Adrenal gland (tissue), 5 donors: ENCODE results near the gene LRRC9.
"Not testable (repeated sequence)": the region's sequence is repeated elsewhere in the genome, so short reads cannot be mapped to it uniquely, and the experiment has no call there.

Source experiments
- POLR2A ChIP-seq, 2 donors: fragments of 450-650 bp; IDR thresholded peaks; one replicate each; pipeline ENCODE4 v1.6.1; 2017; ENCODE audit warnings: antibody characterized with exemption in 2 of 2, mild to moderate bottlenecking in 2 of 2, moderate library complexity in 1 of 2
- TF ChIP-seq, protein P1 (sequence below), 6 experiments: fragments of 450-650 bp in 4 of 6; fragments of 200-600 bp in 2 of 6; sonication (generic) in 1 of 6; IDR thresholded peaks; 1 replicate in 5 of 6; 2 replicates in 1 of 6; pipeline versions ENCODE4 v1.5.1 to v1.8.0; 2016 to 2021; ENCODE audit warnings: antibody characterized with exemption in 6 of 6, mild to moderate bottlenecking in 2 of 6, moderate library complexity in 1 of 6
- donor health status: DM: no; HTN: no; CAD: no.

DNA sequence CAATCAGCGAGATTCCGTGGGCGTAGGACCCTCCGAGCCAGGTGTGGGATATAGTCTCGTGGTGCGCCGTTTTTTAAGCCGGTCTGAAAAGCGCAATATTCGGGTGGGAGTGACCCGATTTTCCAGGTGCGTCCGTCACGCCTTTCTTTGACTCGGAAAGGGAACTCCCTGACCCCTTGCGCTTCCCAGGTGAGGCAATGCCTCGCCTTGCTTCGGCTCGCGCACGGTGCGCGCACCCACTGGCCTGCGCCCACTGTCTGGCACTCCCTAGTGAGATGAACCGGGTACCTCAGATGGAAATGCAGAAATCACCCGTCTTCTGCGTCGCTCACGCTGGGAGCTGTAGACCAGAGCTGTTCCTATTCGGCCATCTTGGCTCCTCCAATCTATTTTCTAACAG lies 32.2 kb downstream of the LRRC9 start:
- TF ChIP-seq, protein P1, sequence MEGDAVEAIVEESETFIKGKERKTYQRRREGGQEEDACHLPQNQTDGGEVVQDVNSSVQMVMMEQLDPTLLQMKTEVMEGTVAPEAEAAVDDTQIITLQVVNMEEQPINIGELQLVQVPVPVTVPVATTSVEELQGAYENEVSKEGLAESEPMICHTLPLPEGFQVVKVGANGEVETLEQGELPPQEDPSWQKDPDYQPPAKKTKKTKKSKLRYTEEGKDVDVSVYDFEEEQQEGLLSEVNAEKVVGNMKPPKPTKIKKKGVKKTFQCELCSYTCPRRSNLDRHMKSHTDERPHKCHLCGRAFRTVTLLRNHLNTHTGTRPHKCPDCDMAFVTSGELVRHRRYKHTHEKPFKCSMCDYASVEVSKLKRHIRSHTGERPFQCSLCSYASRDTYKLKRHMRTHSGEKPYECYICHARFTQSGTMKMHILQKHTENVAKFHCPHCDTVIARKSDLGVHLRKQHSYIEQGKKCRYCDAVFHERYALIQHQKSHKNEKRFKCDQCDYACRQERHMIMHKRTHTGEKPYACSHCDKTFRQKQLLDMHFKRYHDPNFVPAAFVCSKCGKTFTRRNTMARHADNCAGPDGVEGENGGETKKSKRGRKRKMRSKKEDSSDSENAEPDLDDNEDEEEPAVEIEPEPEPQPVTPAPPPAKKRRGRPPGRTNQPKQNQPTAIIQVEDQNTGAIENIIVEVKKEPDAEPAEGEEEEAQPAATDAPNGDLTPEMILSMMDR (IDR thresholded peaks at IDR 0.05) = not testable (repeated sequence)
- TF ChIP-seq POLR2A (IDR thresholded peaks at IDR 0.05) = not testable (repeated sequence)
